ENCODE data around the gene TANGO2. TPM values are rescaled to one million over a fixed set of nuclear protein-coding genes. Genes with fewer than 3 reads are reported as not detected.
A peak's percentile ranks its signal among the peaks of the same experiment; 100 is the strongest.

TANGO2 gene
- total and polyA plus RNA-seq, 9 of the 15 experiments (the other 6 are each of a cell fraction or from before 2014, with no cell fraction given) = 15.5 to 94.9 (median 70.1) TPM

DNA sequence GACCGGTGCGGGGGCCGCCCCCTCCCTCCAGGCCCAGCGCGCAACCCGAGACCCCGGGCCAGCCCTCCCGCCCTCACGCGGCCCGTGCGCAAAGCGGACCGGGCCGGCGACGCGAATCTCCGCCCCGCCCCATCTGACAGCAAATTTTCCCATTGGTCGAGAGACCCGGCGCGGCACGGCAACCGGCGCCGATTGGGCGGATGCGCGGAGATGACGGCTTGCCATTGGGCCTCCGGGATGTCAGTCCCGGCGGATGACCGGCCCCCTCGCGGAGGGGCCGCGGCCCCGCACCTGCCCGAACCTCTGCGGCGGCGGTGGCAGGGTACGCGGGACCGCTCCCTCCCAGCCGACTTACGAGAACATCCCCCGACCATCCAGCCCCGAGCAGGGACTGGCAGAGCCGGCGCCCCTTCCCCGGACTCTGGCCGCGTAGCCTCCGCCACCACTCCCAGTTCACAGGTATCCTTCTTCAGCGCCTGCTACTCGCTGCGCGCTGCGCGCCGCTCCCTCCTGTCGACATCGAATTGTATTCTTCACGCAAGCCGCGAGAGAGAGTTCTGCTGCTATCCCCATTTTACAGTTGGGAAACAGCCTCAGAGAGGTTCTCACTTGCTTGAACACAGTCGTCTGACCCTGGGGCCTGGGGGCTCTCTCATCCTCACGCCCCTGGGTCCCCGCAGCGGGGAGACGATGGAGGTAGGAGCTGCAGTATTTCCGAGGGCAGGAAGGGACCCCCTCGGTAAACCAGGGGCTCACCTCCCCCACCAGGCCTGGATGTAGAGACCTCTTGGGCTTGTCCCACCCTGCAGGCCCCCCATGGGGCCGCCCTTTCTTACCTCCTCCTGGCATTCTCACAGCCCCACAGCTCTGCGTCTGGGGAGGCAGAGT, 3.9 kb upstream of the TANGO2 start, which contains the start of gene ARVCF (continued):
- TF ChIP-seq, protein P1, sequence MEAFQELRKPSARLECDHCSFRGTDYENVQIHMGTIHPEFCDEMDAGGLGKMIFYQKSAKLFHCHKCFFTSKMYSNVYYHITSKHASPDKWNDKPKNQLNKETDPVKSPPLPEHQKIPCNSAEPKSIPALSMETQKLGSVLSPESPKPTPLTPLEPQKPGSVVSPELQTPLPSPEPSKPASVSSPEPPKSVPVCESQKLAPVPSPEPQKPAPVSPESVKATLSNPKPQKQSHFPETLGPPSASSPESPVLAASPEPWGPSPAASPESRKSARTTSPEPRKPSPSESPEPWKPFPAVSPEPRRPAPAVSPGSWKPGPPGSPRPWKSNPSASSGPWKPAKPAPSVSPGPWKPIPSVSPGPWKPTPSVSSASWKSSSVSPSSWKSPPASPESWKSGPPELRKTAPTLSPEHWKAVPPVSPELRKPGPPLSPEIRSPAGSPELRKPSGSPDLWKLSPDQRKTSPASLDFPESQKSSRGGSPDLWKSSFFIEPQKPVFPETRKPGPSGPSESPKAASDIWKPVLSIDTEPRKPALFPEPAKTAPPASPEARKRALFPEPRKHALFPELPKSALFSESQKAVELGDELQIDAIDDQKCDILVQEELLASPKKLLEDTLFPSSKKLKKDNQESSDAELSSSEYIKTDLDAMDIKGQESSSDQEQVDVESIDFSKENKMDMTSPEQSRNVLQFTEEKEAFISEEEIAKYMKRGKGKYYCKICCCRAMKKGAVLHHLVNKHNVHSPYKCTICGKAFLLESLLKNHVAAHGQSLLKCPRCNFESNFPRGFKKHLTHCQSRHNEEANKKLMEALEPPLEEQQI (IDR thresholded peaks at IDR 0.05) = no peak
- no peak for TF ChIP-seq ZNF589 (CRISPR knock-in tag; IDR thresholded peaks at IDR 0.05; ENCODE audit: low read depth)
- TF ChIP-seq ZNF146 (CRISPR knock-in tag; IDR thresholded peaks at IDR 0.05; ENCODE audit: unreplicated experiment) = no peak
- TF ChIP-seq ZC3H11A (IDR thresholded peaks at IDR 0.05; ENCODE audit: low read depth, low read length) = peak; percentile 71; the same call in 1 of the 2 replicates
- TF ChIP-seq BDP1 (IDR thresholded peaks at IDR 0.05; ENCODE audit: insufficient read depth, insufficient read length) = no peak
- peak; percentile 87 for TF ChIP-seq KLF1 (tag; IDR thresholded peaks at IDR 0.05)
- TF ChIP-seq NFYB (IDR thresholded peaks at IDR 0.05; ENCODE audit: extremely low read depth, insufficient read length) = no peak
- TF ChIP-seq, protein P2, sequence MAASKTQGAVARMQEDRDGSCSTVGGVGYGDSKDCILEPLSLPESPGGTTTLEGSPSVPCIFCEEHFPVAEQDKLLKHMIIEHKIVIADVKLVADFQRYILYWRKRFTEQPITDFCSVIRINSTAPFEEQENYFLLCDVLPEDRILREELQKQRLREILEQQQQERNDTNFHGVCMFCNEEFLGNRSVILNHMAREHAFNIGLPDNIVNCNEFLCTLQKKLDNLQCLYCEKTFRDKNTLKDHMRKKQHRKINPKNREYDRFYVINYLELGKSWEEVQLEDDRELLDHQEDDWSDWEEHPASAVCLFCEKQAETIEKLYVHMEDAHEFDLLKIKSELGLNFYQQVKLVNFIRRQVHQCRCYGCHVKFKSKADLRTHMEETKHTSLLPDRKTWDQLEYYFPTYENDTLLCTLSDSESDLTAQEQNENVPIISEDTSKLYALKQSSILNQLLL (CRISPR knock-in tag; IDR thresholded peaks at IDR 0.05; ENCODE audit: borderline replicate concordance) = 0 out of 2 replicates have a peak, but pooled peaks have one; percentile 33
- no peak for TF ChIP-seq TCF7L2 (IDR thresholded peaks at IDR 0.05; ENCODE audit: low read depth, low read length)
- TF ChIP-seq CXXC5 (CRISPR knock-in tag; IDR thresholded peaks at IDR 0.05) = peak; percentile 99
- TF ChIP-seq EZH2 (IDR thresholded peaks at IDR 0.05; ENCODE audit: borderline replicate concordance, low read depth, low read length) = no peak
- peak; percentile 79 for TF ChIP-seq E2F3 (CRISPR knock-in tag; IDR thresholded peaks at IDR 0.05)
- peak; percentile 48; the same call in 1 of the 2 replicates for TF ChIP-seq ZNF79 (CRISPR knock-in tag; IDR thresholded peaks at IDR 0.05; ENCODE audit: low read depth)
- TF ChIP-seq SMAD4 (CRISPR knock-in tag; conservative IDR thresholded peaks at IDR 0.05) = peak; percentile 76
- peak; percentile 86; the same call in 1 of the 2 replicates for TF ChIP-seq ZNF695 (CRISPR knock-in tag; IDR thresholded peaks at IDR 0.05)
- TF ChIP-seq JUND (IDR thresholded peaks at IDR 0.05; ENCODE audit: borderline replicate concordance, low read depth, low read length) = peak; percentile 73
- peak; percentile 3; the same call in 1 of the 3 replicates for TF ChIP-seq JUND (tag; IDR thresholded peaks at IDR 0.05; ENCODE audit: borderline replicate concordance, low read depth, low read length)
- TF ChIP-seq, protein P3, sequence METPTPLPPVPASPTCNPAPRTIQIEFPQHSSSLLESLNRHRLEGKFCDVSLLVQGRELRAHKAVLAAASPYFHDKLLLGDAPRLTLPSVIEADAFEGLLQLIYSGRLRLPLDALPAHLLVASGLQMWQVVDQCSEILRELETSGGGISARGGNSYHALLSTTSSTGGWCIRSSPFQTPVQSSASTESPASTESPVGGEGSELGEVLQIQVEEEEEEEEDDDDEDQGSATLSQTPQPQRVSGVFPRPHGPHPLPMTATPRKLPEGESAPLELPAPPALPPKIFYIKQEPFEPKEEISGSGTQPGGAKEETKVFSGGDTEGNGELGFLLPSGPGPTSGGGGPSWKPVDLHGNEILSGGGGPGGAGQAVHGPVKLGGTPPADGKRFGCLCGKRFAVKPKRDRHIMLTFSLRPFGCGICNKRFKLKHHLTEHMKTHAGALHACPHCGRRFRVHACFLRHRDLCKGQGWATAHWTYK (CRISPR knock-in tag; IDR thresholded peaks at IDR 0.05) = peak; percentile 81; the same call in 1 of the 2 replicates
- no peak for TF ChIP-seq HNRNPH1 (optimal IDR thresholded peaks at IDR 0.05; ENCODE audit: low read depth, low read length)
- TF ChIP-seq NR4A1 (CRISPR knock-in tag; IDR thresholded peaks at IDR 0.05) = peak; percentile 93
- TF ChIP-seq NR4A1 (tag; IDR thresholded peaks at IDR 0.05) = peak; percentile 64; the same call in 1 of the 2 replicates
- peak; percentile 74; the same call in 1 of the 2 replicates for TF ChIP-seq KLF6 (CRISPR knock-in tag; IDR thresholded peaks at IDR 0.05; ENCODE audit: borderline replicate concordance)
- TF ChIP-seq DMBX1 (CRISPR knock-in tag; IDR thresholded peaks at IDR 0.05; ENCODE audit: borderline replicate concordance) = peak; percentile 43; the same call in 1 of the 2 replicates

Data from K562 (cell line).